IMR-90 (cell line): Measurements from ENCODE around the gene LMO2. TPM values are rescaled to one million over a fixed set of nuclear protein-coding genes. Genes with fewer than 3 reads are reported as not detected.

Source experiments
- ATAC-seq: fragments of 200-7000 bp; cut with Tn5 transposase; 2 replicates; pipeline ENCODE4 v1.9.1; 2020; ENCODE audit warnings: low read depth, mild to moderate bottlenecking, moderate library complexity
- BruUV-seq: library from RNA; stranded (reverse); fragments of 400-500 nt; replicated peaks from 2 replicates; lab custom pipeline; 2021; lab: Mats Ljungman, UMichigan
- CTCF ChIA-PET: fragments of 300-600 bp; formaldehyde crosslinking; extraction: SDS; loops from one replicate; lab custom pipeline; 2021; ENCODE audit warnings: antibody characterized with exemption; lab: Yijun Ruan, JAX
- POLR2A ChIA-PET: fragments of 300-600 bp; sonication (Branson Sonifier 250); formaldehyde crosslinking; loops from one replicate; lab custom pipeline; 2022; ENCODE audit warnings: antibody characterized with exemption; ENCODE audit not compliant: unreplicated experiment; lab: Charles Lee
- DNase-seq: peaks from one replicate; pipeline ENCODE4 v3.0.0; 2013
- H2AFZ ChIP-seq: replicated peaks from 2 replicates; pipeline ENCODE3; 2013; ENCODE audit warnings: low read length, mild to moderate bottlenecking; ENCODE audit not compliant: poor library complexity
- H2AK5ac ChIP-seq: 2 replicates; pipeline ENCODE4 v1.6.1; 2013; ENCODE audit warnings: low read depth, low read length, inconsistent platforms
- H2AK9ac ChIP-seq: replicated peaks from 2 replicates; pipeline ENCODE3; 2013; ENCODE audit warnings: mild to moderate bottlenecking, low read depth, low read length, moderate library complexity; ENCODE audit not compliant: poor library complexity
- H2BK120ac ChIP-seq: 2 replicates; pipeline ENCODE4 v1.6.1; 2013; ENCODE audit warnings: low read depth, low read length, inconsistent platforms
- H2BK15ac ChIP-seq: 3 replicates; pipeline ENCODE4 v1.6.1; 2013; ENCODE audit warnings: low read depth, low read length, inconsistent platforms
- H2BK20ac ChIP-seq: 2 replicates; pipeline ENCODE4 v1.6.1; 2013; ENCODE audit warnings: low read depth, mild to moderate bottlenecking, inconsistent platforms, low read length, moderate library complexity
- H2BK5ac ChIP-seq: 2 replicates; pipeline ENCODE4 v1.6.1; 2013; ENCODE audit warnings: mild to moderate bottlenecking, low read depth, low read length, inconsistent platforms; ENCODE audit not compliant: poor library complexity, severe bottlenecking
- H3K14ac ChIP-seq: replicated peaks from 2 replicates; pipeline ENCODE4 v1.6.1; 2013; ENCODE audit warnings: low read depth, low read length, inconsistent platforms
- H3K18ac ChIP-seq: 2 replicates; pipeline ENCODE4 v1.6.1; 2013; ENCODE audit warnings: low read depth, low read length, control low read depth
- H3K23ac ChIP-seq: 2 replicates; pipeline ENCODE4 v1.6.1; 2013; ENCODE audit warnings: low read depth, low read length, inconsistent platforms
- H3K27ac ChIP-seq: 2 replicates; pipeline ENCODE4 v1.5.1; 2013; ENCODE audit warnings: mild to moderate bottlenecking, control low read depth, low read length; ENCODE audit not compliant: insufficient read depth
- H3K27me3 ChIP-seq: 2 replicates; pipeline ENCODE4 v1.6.1; 2013; ENCODE audit warnings: low read length; ENCODE audit not compliant: control insufficient read depth, insufficient read depth
- H3K36me3 ChIP-seq: 2 replicates; pipeline ENCODE4 v1.6.1; 2013; ENCODE audit warnings: low read length, mixed read lengths; ENCODE audit not compliant: control insufficient read depth, insufficient read depth
- H3K4ac ChIP-seq: 2 replicates; pipeline ENCODE4 v1.6.1; 2013; ENCODE audit warnings: low read depth, low read length, inconsistent platforms
- H3K4me1 ChIP-seq: 2 replicates; pipeline ENCODE4 v1.6.1; 2013; ENCODE audit warnings: low read length, mixed read lengths; ENCODE audit not compliant: control insufficient read depth, insufficient read depth
- H3K4me2 ChIP-seq: 2 replicates; pipeline ENCODE4 v1.6.1; 2013; ENCODE audit warnings: low read depth, mild to moderate bottlenecking, control low read depth, low read length, moderate library complexity
- H3K4me3 ChIP-seq: 2 replicates; pipeline ENCODE4 v1.5.1; 2013; ENCODE audit warnings: low read depth, mild to moderate bottlenecking, control low read depth, low read length, moderate library complexity; ENCODE audit not compliant: insufficient read depth
- H3K56ac ChIP-seq: 2 replicates; pipeline ENCODE4 v1.6.1; 2013; ENCODE audit warnings: low read length, inconsistent platforms; ENCODE audit not compliant: insufficient read depth; ENCODE audit errors: extremely low read depth
- H3K79me1 ChIP-seq, 2 experiments: 2 replicates each; pipeline ENCODE4 v1.6.1; 2013; ENCODE audit warnings: low read length in 2 of 2, inconsistent platforms in 1 of 2, low read depth in 1 of 2
- H3K9ac ChIP-seq: 2 replicates; pipeline ENCODE4 v1.6.1; 2013; ENCODE audit warnings: low read depth, low read length, control low read depth
- H3K9me1 ChIP-seq: 2 replicates; pipeline ENCODE4 v1.6.1; 2013; ENCODE audit warnings: low read length, inconsistent platforms; ENCODE audit not compliant: insufficient read depth
- H3K9me3 ChIP-seq: 2 replicates; pipeline ENCODE4 v1.6.1; 2013; ENCODE audit warnings: low read length; ENCODE audit not compliant: control insufficient read depth, insufficient read depth
- H4K20me1 ChIP-seq: 2 replicates; pipeline ENCODE4 v1.6.1; 2013; ENCODE audit warnings: low read length, inconsistent platforms; ENCODE audit not compliant: insufficient read depth
- H4K5ac ChIP-seq: 2 replicates; pipeline ENCODE4 v1.6.1; 2013; ENCODE audit warnings: mild to moderate bottlenecking, low read depth, low read length, control low read depth
- H4K8ac ChIP-seq, 2 experiments: 2 replicates each; pipeline ENCODE4 v1.6.1; 2013; ENCODE audit warnings: low read depth in 2 of 2, low read length in 2 of 2, control low read depth in 1 of 2, inconsistent platforms in 1 of 2
- H4K91ac ChIP-seq: 2 replicates; pipeline ENCODE4 v1.6.1; 2013; ENCODE audit warnings: low read depth, low read length, inconsistent platforms; ENCODE audit not compliant: insufficient read depth
- BHLHE40 ChIP-seq: fragments of 150-350 bp; IDR thresholded peaks from 2 replicates; pipeline ENCODE4 v1.6.1; 2016; ENCODE audit warnings: mild to moderate bottlenecking, low read depth, low read length
- CEBPB ChIP-seq: IDR thresholded peaks from 2 replicates; pipeline ENCODE4 v1.6.1; 2012; ENCODE audit warnings: low read depth, low read length, improper control_type of control experiment
- CHD1 ChIP-seq: IDR thresholded peaks from 2 replicates; pipeline ENCODE4 v1.6.1; 2012; ENCODE audit warnings: low read depth, low read length, improper control_type of control experiment
- FOS ChIP-seq: fragments of 150-350 bp; IDR thresholded peaks from 2 replicates; pipeline ENCODE4 v1.6.1; 2016; ENCODE audit warnings: low read depth, low read length
- MAFK ChIP-seq: IDR thresholded peaks from 2 replicates; pipeline ENCODE4 v1.6.1; 2012; ENCODE audit warnings: low read depth, low read length, improper control_type of control experiment
- MAZ ChIP-seq: IDR thresholded peaks from 2 replicates; pipeline ENCODE4 v1.6.1; 2012; ENCODE audit warnings: low read depth, mild to moderate bottlenecking, low read length, improper control_type of control experiment, moderate library complexity, borderline replicate concordance
- MXI1 ChIP-seq: IDR thresholded peaks from 2 replicates; pipeline ENCODE4 v1.6.1; 2012; ENCODE audit warnings: low read depth, mild to moderate bottlenecking, low read length, moderate library complexity, borderline replicate concordance
- NFE2L2 ChIP-seq: fragments of 150-350 bp; IDR thresholded peaks from 2 replicates; pipeline ENCODE4 v1.6.1; 2016; ENCODE audit warnings: low read depth, mild to moderate bottlenecking, low read length
- POLR2A ChIP-seq: IDR thresholded peaks from 2 replicates; pipeline ENCODE4 v1.6.1; 2012; ENCODE audit warnings: mild to moderate bottlenecking, low read depth, low read length
- RAD21 ChIP-seq: IDR thresholded peaks from 2 replicates; pipeline ENCODE4 v1.6.1; 2012; ENCODE audit warnings: low read length, improper control_type of control experiment
- RCOR1 ChIP-seq: IDR thresholded peaks from 2 replicates; pipeline ENCODE4 v1.6.1; 2012; ENCODE audit warnings: mild to moderate bottlenecking, low read length, improper control_type of control experiment; ENCODE audit not compliant: insufficient replicate concordance
- RFX5 ChIP-seq: IDR thresholded peaks from 2 replicates; pipeline ENCODE4 v1.8.0; 2012; ENCODE audit warnings: low read depth, mild to moderate bottlenecking, low read length, moderate library complexity
- SMC3 ChIP-seq: fragments of 150-350 bp; IDR thresholded peaks from 2 replicates; pipeline ENCODE4 v1.6.1; 2016; ENCODE audit warnings: low read depth, mild to moderate bottlenecking, antibody characterized with exemption, low read length, moderate library complexity
- WGBS, 2 experiments: methylation state at CpG; one replicate each; pipeline versions ENCODE4 v1.1.5 to v1.1.7; 2013; ENCODE audit warnings: missing lambda C conversion rate in 2 of 2; ENCODE audit not compliant: insufficient read length in 1 of 2; ENCODE audit errors: extremely low coverage in 2 of 2; 5-methylcytosine and 5-hydroxymethylcytosine counted together
- dilution Hi-C: fragments of 300-500 bp; cut with HindIII; formaldehyde crosslinking; loops from one replicate; pipeline ENCODE4 v1.14.3; 2018; ENCODE audit warnings: low sequenced_read_pairs; ENCODE audit not compliant: unreplicated experiment
- in situ Hi-C: fragments of 300-500 bp; cut with MboI; formaldehyde crosslinking; loops from 3 replicates; pipeline ENCODE4 v1.14.3; 2019; ENCODE audit warnings: low sequenced_read_pairs, inconsistent platforms, mixed read lengths
- intact Hi-C: fragments of 100-400 bp; cut with micrococcal nuclease; formaldehyde crosslinking; loops from 2 replicates; pipeline ENCODE4 v1.10.0; 2022
- polyA plus RNA-seq, 3 experiments: library from polyadenylated mRNA; depleted of rRNA; stranded (reverse); fragments of >200 nt; gene quantifications; 2 replicates each; pipeline ENCODE4 v1.2.3, GENCODE V29; 2012; ENCODE audit warnings: low replicate concordance in 1 of 3
- total RNA-seq: library from RNA; depleted of rRNA; stranded (reverse); fragments of >200 nt; gene quantifications from 2 replicates; pipeline ENCODE4 v1.2.3, GENCODE V29; 2012
- TF ChIP-seq, protein P1 (sequence below): fragments of 150-350 bp; IDR thresholded peaks from 2 replicates; pipeline ENCODE4 v1.6.1; 2016; ENCODE audit warnings: low read depth, mild to moderate bottlenecking, low read length, moderate library complexity, borderline replicate concordance
- TF ChIP-seq, protein P2 (sequence below): fragments of 150-350 bp; IDR thresholded peaks from 2 replicates; pipeline ENCODE4 v1.6.1; 2017; ENCODE audit warnings: mild to moderate bottlenecking, antibody characterized with exemption, low read length, low read depth
- TF ChIP-seq, protein P3 (sequence below): conservative IDR thresholded peaks from 2 replicates; pipeline ENCODE4 v1.5.1; 2012; ENCODE audit warnings: mild to moderate bottlenecking, low read depth, low read length, improper control_type of control experiment

LMO2 gene
- total and polyA plus RNA-seq, 2 of the 4 experiments (the other 2 are of a cell fraction) = not detected

DNA sequence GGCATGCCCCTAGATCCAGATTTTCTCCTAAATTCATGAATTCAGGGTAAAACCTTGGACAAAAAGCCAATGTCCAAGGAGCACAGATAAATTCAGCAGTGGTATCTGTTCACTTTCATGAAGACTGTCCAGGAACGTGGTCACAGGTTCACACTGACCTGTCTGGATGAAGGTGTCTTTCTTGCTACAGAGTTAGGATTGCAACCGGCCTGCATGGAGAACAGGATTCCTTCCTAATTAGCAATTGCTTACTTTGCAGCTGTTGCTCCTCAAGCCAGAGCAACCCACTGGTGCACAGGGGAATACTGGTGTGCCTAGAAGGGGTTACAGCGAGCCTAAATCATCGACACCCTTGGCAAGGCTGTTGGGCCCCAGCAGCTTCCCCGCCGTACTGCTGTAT lies 47.6 kb downstream of the LMO2 start:
- H4K5ac ChIP-seq = no peak overlapping the region
- BruUV-seq = no TSS peak
- H3K4ac ChIP-seq = no peak overlapping the region
- ATAC-seq (no peak), DNase-seq (no peak)
- H3K9me3 ChIP-seq = no peaks in the 10 kb centered on the region
- no peaks in the 10 kb centered on the region for H3K9me1 ChIP-seq
- no peak overlapping the region for H4K91ac ChIP-seq
- H3K18ac ChIP-seq = no peak overlapping the region
- in situ Hi-C loops = no loop called here
- H3K4me2 ChIP-seq = no peak overlapping the region
- no peak overlapping the region for H3K4me3 ChIP-seq
- H4K8ac ChIP-seq = no peak overlapping the region
- TF ChIP-seq MXI1 = no peak
- TF ChIP-seq, protein P1, sequence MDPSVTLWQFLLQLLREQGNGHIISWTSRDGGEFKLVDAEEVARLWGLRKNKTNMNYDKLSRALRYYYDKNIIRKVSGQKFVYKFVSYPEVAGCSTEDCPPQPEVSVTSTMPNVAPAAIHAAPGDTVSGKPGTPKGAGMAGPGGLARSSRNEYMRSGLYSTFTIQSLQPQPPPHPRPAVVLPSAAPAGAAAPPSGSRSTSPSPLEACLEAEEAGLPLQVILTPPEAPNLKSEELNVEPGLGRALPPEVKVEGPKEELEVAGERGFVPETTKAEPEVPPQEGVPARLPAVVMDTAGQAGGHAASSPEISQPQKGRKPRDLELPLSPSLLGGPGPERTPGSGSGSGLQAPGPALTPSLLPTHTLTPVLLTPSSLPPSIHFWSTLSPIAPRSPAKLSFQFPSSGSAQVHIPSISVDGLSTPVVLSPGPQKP = no peak
- TF ChIP-seq, protein P2, sequence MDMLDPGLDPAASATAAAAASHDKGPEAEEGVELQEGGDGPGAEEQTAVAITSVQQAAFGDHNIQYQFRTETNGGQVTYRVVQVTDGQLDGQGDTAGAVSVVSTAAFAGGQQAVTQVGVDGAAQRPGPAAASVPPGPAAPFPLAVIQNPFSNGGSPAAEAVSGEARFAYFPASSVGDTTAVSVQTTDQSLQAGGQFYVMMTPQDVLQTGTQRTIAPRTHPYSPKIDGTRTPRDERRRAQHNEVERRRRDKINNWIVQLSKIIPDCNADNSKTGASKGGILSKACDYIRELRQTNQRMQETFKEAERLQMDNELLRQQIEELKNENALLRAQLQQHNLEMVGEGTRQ = no peak
- TF ChIP-seq MAZ = no peak
- no peak for TF ChIP-seq SMC3
- no peak for TF ChIP-seq FOS
- TF ChIP-seq RFX5 = no peak
- TF ChIP-seq POLR2A = no peak
- no peak for TF ChIP-seq CHD1
- TF ChIP-seq RAD21 = no peak
- TF ChIP-seq NFE2L2 = no peak
- TF ChIP-seq, protein P3, sequence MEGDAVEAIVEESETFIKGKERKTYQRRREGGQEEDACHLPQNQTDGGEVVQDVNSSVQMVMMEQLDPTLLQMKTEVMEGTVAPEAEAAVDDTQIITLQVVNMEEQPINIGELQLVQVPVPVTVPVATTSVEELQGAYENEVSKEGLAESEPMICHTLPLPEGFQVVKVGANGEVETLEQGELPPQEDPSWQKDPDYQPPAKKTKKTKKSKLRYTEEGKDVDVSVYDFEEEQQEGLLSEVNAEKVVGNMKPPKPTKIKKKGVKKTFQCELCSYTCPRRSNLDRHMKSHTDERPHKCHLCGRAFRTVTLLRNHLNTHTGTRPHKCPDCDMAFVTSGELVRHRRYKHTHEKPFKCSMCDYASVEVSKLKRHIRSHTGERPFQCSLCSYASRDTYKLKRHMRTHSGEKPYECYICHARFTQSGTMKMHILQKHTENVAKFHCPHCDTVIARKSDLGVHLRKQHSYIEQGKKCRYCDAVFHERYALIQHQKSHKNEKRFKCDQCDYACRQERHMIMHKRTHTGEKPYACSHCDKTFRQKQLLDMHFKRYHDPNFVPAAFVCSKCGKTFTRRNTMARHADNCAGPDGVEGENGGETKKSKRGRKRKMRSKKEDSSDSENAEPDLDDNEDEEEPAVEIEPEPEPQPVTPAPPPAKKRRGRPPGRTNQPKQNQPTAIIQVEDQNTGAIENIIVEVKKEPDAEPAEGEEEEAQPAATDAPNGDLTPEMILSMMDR = no peak
- TF ChIP-seq BHLHE40 = no peak
- no peak for TF ChIP-seq RCOR1
- TF ChIP-seq CEBPB = no peak
- no peak for TF ChIP-seq MAFK
- intact Hi-C loops = no loop called here
- no peak overlapping the region for H2BK15ac ChIP-seq
- no peak overlapping the region for H2AFZ ChIP-seq
- no peak overlapping the region for H3K14ac ChIP-seq
- no peaks in the 10 kb centered on the region for H3K4me1 ChIP-seq
- no peak overlapping the region for H3K56ac ChIP-seq
- no peak overlapping the region for H2AK5ac ChIP-seq
- peaks cover 50% of the 10 kb centered on the region for H3K27me3 ChIP-seq
- H3K27ac ChIP-seq = no peak overlapping the region
- H3K9ac ChIP-seq = no peak overlapping the region
- no peak overlapping the region for H2AK9ac ChIP-seq
- H3K36me3 ChIP-seq = no peaks in the 10 kb centered on the region
- dilution Hi-C loops = no loop called here
- no peaks in the 10 kb centered on the region for H4K20me1 ChIP-seq
- no peak overlapping the region for H2BK20ac ChIP-seq
- H3K23ac ChIP-seq = no peak overlapping the region
- H2BK5ac ChIP-seq = no peak overlapping the region
- ChIA-PET CTCF (interaction anchor here (2.2 kb wide), 1 partner anchor 144 kb away, joined by 5 read pairs; no protein-coding TSS in a partner anchor), POLR2A (no interaction called here)
- no peaks in the 10 kb centered on the region for H3K79me1 ChIP-seq
- no peak overlapping the region for H2BK120ac ChIP-seq
- no CpG with 5 or more reads among the region's 6 CpGs for WGBS, 2 experiments
